Left hindlimb (tissue), 1 donor: Measurements from ENCODE around the gene RAPGEF6.
A peak's percentile ranks its signal among the peaks of the same experiment; 100 is the strongest.
"Not testable (repeated sequence)": the region's sequence is repeated elsewhere in the genome, so short reads cannot be mapped to it uniquely, and the experiment has no call there.

ENCODE experiments used
- DNase-seq: peaks from one replicate; pipeline ENCODE4 v3.0.0-alpha.2; 2018

The RAPGEF6 gene

DNA sequence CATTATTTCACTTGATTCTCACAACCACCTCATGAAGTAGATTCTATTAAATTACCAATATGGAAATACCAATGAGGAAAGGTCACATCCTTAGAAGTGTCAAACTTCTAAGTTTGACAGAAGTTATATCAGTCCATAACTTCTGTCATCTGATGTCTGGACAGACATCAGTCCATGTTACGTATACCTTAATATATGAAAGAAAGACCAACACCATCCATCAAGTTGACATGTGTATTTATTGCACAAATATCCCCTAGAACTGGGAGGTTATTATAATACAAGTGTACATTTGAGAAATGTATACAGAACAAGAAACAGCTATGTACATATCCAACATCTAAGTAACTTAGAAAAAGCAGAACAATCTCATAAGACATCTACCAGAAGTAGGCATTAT, 6.5 kb upstream of the RAPGEF6 start:
- DNase-seq: no peak

DNA sequence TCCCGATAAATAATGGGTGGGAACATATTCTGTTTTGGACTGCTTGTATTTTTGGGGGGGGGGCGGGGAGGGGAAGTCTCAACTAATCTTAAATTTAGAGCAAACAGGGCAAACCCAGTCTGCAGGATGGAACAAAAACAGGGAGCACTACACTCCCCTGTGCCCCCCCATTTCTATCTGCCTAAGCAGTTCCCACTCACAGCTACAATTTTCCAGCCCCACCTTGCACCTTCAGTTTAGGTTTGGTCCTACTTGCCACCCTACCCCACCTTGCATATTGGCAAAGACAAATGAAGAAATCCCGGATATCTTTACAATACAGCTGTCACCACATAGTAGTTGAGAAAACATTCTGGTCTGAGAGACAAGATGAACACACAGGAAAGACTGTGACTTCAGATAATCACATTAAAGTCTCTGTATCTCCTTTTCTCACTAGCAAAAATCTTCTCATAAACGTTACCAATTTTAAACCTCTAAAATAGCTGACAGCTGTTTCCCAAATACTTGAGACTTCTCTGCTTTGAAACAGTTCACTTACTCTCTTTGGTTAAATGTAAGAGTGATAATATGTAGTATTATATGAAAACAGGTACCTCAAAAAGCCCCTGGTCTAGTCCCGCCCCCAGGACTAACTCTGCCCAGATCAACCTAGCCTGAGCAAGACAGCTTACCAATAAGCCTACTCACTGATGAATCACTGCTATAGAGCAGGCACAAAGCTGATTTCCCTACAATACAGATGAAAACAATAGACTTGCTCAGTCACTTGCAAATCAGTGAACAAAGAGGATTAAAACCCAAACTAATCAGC, 5.2 kb upstream of the RAPGEF6 start:
- no peak for DNase-seq

- DNase-seq: no peak
These were observed 4.1 kb upstream of the RAPGEF6 start for GRCh38 chr5:131639148-131639547.

DNA sequence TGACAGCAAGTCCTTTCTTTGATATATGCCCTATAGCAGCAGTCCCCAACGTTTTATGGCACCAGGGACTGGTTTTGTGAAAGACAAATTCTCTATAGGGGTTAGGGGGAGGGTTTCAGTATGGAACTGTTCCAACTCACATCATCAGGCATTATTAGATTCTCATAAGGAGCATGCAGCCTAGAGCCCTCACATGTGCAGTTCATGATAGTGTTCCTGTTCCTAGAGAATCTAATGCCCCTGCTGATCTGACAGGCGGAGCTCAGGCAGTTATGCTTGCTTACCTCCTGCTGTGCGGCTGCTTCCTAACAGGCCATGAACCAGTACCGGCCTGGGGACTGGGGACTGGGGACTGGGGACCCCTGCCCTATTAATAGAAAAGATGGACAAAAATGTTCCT, 2.7 kb upstream of the RAPGEF6 start:
- no peak for DNase-seq

DNA sequence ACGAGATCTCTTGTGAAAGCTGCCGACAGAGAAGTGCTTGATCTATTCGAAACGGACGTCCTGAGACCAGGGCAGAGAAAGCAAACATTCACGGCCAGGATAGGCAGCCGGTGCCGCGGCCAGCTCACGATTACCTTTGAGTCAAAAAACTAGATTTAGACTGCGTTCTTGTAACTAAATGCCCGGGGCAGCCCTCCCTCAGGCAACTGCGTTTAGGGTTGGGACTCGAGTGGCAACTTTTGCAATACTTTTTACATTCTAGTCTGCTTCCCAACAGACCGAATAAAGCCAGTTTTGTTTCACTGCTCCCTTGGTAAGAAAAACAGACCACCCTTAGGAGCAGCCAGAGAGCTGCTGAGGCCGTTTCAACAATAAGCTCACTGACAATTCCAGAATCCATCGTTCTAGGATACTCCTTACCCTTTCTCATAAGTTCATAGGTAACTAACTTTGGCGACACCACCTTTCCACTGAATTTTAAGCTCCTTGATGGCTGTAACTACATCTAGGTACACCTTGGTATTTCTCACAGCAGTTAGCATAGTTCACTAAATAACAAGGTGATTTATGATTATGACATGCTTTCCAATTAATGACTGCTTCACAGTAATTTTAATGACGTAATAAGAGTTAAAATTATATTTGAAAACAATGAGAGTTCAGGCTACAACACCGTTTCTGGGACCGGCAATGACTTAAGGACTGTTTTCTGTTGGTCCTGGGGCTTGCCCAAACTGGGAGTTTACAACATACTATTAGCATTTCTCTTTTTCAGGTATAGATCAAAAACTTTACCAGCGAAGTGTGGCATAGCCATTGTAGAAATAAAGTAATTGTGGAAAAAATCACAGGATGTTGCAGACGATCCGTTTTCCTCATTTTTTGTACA, 899 bp upstream of the RAPGEF6 start:
- DNase-seq: no peak

DNA sequence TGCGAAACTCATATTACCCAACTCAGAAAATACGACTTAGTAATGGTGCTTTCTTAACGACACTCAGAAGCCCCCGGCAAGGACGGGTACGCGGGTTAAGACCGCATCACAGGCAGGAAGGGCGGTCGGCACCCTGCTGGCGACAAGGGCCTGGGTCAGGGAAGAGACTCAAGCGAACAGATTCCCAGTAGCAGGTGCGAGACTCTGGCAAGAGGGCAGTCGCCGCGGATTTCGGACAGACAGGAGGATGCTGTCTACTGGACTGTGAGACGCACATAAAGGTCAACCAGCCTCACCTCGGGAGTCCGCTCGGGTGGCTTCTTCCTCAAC, 398 bp downstream of the RAPGEF6 start:
- DNase-seq: peak; percentile 72

DNA sequence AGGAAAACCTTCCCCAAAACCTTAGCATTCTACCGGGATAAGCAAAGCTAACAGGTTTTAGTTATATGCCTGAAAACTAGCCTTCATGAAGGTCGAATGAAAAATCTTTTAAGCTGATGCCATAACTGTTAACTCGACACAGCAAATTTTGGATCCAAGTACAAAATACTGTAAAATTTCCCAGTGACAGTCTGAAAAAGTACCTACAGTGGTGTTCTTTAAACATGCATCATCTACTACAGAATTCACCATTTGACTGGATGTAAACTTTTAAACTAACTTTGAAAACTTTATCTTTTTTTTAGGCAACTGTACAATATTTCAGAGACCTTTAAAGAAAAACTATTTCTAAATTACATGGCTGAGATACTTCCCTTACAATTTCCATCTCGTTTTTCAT, 791 bp downstream of the RAPGEF6 start:
- DNase-seq: no peak

- no peak for DNase-seq
These were observed 1.2 kb downstream of the RAPGEF6 start for GRCh38 chr5:131633830-131634229.

DNA sequence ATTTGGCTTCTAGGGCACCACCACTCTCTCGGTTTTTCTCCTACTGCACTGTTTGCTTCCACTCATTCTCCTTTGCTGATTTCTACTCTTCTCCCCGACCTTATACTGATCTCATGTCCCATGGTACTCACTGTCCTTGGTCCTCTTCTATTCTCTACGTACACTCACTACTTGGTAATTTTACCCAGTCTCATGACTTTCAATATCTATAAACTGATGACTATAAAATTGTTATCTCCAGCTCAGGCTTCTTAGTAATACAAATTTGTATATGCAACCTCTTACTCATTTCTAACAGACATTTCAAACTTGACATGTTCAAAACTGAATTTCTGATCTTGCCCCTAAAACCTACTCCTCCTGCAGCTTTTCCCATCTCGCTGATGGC, 4.1 kb downstream of the RAPGEF6 start:
- DNase-seq: no peak

DNA sequence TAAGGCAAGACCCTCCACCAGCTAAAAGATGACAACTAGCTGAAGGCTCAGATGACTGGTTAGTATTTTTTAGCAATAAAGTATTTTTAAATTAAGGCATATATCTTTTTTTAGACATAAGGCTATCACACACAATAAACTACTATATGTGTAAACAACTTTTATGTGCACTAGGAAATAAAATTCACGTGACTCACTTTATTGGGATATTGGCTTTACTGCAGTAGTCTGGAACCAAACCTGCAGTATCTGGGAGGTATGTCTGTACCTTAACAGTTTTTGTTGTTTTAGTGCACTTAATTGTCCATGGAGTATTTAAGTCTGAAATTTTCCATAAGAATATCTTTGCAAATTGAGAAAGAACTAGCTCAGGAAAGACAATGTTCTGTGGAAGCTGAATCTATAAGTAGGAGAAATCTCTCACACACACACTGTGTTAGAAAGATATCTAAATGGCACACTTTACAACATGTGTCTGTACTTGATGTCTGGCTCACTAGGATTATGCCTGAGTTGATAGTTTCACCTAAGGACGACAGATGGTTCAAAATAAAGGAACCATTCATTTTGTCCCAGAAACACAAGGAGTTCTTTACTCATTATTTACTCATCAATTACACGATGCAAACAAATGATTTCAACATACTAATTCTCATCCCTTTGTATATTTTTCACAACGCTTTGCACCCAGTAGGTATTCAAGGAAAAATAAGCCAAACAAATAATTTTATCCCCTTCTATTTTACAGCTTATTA, 4.6 kb downstream of the RAPGEF6 start:
- no peak for DNase-seq

DNA sequence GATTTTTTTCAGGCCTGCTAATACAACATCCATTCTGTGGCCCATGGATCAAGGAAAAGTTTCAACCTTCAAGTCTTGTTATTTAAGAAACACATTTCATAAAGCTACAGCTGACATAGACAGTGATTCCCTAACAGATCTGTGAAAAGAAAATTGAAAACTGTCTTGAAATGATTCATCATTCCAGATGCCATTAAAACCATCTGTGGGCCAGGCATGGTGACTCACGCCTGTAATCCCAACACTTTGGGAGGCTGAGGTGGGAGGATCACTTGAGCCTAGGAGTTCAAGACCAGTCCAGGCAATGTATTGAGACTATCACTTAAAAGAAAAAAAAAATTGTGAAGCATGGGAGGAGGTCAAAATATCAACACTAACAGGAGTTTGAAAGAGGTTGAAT, 6.0 kb downstream of the RAPGEF6 start:
- no peak for DNase-seq

GRCh38 chr5:131627207-131627865, 7.7 kb downstream of the RAPGEF6 start:
- DNase-seq: no peak

DNA sequence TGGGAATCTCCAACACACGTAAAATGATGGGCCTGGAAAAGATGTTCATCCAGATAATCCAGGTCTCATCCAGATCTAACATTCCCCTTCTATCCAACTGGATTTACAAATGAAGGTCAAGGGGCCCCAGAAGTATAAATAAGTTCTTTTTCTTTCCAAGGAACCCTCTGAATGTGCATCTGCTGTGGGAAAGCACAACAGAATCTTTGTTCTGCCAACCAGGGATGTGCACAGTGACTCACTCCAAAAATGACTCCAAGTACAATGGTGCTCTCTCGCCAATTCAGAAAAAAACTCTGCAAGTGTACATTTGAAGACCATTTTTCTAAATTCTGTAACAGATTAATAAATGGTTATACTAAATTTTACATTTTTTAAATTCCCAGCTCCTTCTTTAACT, 12.4 kb downstream of the RAPGEF6 start:
- DNase-seq: no peak

- DNase-seq: not testable (repeated sequence)
These were observed 13.9 kb downstream of the RAPGEF6 start for GRCh38 chr5:131621164-131621563.

DNA sequence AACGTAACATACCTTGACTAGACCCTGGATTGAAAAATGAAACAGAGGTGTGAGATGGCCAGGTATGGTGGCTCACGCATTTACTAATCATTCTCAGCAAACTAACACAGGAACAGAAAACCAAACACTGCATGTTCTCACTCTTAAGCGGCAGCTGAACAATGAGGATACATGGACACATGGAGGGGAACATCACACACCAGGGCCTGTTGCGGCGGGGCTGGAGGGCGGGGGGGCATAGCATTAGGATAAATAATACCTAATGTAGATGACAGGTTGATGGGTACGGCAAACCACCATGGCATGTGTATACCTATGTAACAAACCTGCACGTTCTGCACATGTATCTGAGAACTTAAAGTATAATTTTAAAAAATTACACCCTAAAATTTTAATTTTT, 15.9 kb downstream of the RAPGEF6 start:
- no peak for DNase-seq

DNA sequence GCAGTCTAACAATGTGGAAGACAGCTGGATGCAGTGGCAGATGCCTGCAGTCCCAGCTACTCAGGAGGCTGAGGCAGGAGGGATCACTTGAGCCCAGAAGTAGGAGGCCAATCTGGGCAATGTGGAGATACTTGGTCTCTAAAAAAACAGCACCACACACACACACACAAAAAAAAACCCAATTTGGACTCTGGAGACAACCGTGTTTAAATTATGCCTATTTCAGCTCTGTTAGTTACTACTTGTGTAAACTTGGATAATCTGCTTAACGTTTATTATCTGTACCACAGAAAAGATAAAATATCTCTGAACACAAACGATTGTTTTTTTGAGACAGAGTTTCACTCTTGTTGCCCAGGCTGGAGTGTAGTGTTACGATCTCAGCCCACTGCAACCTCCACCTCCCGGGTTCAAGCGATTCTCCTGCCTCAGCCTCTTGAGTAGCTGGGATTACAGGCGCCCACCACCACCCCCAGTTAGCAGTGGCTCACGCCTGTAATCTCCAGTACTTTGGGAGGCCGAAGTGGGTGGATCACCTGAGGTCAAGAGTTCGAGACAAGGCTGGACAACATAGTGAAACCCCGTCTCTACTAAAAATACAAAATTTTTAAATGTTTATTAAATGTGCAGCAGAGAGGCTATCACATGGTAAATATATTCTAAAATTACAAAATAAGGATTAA, 17.7 kb downstream of the RAPGEF6 start:
- no peak for DNase-seq

- DNase-seq: no peak
These were observed 19.1 kb downstream of the RAPGEF6 start for GRCh38 chr5:131615957-131616356.

DNA sequence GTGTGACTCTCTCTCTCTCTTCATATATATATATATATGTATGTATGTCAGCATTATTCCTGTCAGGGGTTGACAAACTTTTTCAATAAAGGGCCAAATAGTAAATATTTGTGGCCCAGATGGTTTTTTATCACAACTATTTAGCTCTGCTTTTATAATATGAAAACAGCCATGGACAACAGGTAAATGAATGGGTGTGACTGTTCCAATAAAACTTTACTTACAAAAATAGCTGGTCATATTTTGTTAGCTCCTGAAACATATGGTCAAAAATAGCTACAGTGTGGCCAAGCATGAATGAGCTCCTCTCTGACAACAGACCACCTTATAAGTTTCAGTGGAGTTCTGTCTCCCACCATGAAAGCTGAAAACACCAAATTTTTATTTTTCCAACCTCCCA, 21.6 kb downstream of the RAPGEF6 start:
- no peak for DNase-seq

DNA sequence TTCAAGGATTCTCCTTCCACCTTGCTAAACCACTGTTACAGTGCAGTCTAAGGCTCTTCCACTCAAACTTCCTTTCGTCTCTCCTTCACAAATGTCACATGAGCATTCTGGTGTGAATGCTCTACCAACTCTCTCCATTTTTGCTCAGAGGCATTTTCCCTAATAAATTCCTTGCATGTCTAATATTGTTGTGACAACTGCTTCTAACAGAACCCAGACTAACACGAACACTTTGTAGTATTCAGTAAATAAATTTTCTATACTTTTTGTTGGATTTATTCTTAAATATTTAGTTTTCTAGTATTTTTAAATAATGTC, 24.0 kb downstream of the RAPGEF6 start:
- DNase-seq: no peak

GRCh38 chr5:131610198-131611063, 24.6 kb downstream of the RAPGEF6 start:
- no peak for DNase-seq

DNA sequence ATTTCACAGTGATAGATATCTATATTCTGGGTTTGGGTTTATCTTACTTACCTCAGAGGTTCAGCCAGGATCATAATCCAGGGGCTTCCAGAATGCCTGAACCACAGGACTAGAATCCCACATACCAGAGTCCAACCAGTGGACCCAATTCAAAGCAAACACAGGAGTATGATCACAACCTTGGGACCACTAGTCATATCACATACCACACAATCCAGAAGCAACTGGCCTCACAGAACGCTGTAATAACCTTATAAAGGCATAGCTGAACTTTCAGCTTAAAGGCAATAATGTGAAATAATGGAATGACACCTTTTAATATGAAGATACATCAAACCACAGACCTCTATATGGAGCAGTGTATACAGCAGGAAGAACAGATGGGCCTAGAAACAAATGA, 25.3 kb downstream of the RAPGEF6 start:
- no peak for DNase-seq

DNA sequence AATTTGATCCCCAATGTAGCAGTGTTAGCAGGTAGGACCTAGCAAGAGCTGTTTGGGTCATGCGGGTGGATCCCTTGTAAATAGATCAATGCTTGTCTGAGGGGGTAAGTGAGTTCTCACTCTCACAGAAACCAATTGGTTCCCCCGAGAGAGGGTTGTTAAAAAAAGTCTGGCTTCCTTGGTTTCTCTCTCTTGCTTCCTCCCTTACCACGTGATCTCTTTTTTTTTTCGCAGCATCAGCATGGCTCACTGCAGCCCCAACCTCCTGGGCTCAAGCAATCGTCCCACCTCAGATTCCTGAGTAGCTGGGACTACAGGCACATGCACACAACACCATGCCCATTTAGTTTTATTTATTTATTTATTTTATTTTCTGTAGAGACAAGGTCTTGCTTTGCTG, 26.4 kb downstream of the RAPGEF6 start:
- no peak for DNase-seq
